HG03196 (cell line): ENCODE data around the gene GRXCR1.
A peak's percentile ranks its signal among the peaks of the same experiment; 100 is the strongest.

ENCODE experiments used
- ATAC-seq: cut with Tn5 transposase; IDR thresholded peaks from one replicate; pipeline ENCODE4 v1.9.1; 2021; ENCODE audit not compliant: unreplicated experiment

Gene GRXCR1

DNA sequence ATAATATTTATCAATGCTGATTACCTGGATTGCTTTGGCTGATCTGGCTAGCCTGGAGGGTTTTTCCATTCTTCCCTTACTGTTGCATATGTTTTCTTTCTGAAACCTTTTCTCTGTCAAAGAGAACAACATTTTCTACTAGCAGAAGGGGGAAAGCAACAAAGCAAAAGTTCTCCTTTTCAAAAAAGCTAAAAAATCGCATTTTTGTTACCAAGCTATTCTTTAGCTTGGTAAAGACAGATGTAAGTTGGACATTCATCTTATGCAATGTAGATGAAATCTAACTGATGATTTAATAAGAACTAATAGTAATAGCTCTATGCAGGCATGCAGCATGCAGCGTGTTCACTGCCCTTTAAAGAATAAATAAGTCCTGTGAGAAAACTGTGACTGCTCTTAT lies at the start of gene GRXCR1:
GRXCR1 (plus strand) TSS at position 301 of the 400 bp plus-strand sequence. CDS start 554 bp downstream, outside the sequence.
- no peak for ATAC-seq

DNA sequence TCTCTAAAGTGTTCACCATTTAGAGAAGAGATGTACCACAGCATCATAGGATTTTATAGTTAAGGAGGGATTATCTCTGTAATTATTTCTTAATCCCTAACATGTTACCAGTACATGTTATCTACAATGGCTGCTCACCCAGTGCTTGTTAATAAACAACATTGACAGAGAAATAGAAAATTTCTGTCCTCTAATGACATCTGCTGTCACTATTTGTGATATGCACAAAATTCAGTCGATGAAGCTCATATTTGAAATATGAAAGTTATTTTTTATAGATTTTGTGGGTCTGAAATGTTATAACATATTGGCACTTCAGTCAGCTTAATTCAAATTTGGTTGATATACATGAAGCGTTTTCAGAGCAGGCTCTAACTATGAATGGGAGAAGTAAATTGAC lies 48.8 kb upstream of the GRXCR1 start:
- ATAC-seq = no peak

DNA sequence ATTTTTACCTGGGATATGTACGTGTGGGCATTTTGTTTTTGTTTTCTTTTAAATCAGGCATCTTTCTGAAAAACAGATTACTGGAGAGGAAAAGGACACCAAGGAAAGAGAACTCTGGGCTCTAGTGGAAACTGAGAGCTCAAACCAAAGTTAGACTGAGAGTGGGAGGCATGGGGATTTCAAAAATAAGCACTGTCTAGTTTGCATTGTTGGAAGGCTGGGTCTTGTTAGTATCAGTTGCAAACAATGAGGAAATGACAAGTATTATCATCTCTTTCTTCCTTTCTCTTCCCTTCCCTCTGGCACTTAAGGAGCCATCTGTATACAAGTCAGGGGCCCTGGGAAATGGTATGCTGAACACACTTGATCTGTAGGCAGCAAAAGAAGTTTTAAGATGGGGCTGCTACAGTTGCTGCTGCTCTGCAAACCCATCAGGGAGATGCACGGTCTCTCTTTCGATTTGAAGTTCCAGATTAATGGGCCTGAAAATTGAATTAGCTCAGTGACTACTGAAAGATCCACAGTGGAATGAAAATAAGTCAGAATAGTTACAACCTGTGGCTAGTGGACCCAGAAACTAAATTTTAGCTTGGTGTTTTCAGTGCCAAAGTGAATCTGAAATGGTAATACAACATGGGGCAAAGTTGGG lies 48.0 kb upstream of the GRXCR1 start:
- ATAC-seq = no peak

DNA sequence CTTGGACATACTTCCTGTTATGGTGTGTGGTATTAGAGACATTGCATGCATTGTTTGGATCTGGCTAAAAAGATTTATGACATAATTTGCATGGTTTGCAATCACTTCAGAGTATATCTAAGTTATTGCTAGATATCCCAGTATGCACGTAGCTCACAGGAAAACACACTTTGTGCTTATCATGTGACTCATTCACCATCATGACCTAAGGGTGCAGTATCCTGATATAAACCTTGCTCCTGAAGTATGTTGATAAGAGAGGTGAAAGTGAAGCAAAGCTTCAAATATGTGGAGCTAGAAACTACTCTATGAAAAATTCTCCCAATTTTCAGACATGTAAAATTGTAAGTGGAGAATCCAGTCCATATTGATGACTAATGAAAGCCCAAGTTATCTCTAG lies 46.9 kb upstream of the GRXCR1 start:
- ATAC-seq = no peak

- no peak for ATAC-seq
Measured at GRCh38 chr4:42855779-42856178, 36.7 kb upstream of the GRXCR1 start.

GRCh38 chr4:42865572-42866189 lies 26.8 kb upstream of the GRXCR1 start:
- ATAC-seq = peak; percentile 55

- ATAC-seq = no peak
Measured at GRCh38 chr4:42871261-42871660, 21.3 kb upstream of the GRXCR1 start.

DNA sequence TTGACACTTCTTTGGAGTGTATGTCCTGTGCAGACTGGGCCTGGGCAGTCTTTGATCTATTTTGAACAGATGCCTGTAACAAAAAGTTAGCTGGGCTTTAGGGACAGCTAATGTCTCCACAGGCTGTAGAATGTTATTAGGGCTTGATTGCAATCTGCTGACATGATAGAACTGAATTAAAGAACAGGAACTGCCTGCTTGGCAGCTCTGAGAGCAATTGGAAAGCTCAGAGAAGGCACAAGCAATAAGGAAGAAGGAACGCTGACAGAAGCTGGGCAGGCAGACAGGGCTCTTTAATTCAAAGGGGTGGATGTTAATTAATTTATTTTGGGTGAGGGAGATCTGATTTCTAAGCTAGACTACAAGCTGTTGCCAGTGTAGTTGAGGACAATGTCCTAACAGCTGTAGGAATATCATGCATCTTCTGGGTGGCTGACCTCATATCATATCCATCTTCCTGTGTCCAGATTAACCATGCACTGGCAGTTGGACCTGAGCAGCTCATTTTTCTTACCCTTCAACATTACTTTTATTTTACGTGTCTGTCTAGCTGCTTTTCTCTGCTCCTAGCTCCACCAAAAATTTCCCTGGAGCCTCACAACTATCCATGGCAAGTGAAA lies 20.7 kb upstream of the GRXCR1 start:
- no peak for ATAC-seq

DNA sequence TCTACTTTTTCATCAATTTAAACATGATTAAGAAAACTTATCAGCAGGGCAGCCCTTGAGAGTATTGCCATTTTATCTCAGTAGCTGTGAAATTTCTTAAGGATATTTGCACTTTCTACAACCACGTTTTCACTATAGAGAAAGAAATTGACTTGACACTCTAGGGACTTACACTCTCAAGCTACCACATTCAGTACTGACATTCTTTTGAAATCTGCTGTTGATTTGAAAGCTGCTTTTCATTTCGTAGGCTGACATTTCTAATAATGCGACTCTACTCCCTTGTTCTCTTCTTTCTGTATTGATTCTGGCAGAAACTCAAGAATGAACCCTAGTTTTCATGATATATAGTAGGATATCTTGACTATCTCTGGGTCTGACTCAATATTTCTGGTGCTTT lies 13.7 kb upstream of the GRXCR1 start:
- ATAC-seq = no peak

- ATAC-seq = no peak
Measured at GRCh38 chr4:42881253-42881652, 11.3 kb upstream of the GRXCR1 start.

DNA sequence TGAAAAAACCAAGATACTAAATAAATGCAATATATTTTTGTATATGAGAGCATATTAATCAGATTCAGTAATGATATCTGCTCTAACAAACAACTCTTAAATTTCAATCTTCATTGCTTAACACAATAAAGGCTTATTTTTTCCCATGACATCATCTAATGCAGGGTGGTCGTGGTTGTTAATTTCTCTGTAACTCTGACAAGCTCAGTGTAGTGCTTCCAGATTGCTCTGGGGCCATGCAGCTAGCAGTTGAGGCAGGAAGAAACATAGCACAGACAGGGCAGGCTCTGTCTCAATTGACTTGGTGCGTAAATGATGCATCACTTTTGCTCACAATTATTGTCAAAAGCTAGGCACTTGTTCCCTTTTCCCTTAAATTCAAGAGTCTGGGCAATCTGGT lies 869 bp upstream of the GRXCR1 start:
- ATAC-seq = no peak

DNA sequence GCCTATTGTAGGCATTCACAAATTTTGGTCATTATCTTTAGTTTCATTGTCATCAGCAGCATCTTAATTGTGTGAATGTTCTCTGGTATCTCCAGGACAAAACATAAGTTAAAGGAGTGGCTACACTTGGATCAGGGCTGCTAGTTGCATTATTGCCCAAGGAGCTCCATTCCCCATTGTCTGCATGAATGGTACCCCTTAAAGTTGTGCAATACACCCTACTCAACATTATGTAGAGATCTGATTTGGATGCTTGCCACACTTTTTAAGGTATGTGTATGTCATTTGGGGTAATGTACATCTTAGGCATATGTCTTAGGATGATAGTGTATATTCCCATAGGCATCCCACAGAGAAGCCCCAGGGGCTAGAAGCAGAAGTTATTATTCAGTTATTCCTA lies 2.9 kb downstream of the GRXCR1 start:
- ATAC-seq = no peak

DNA sequence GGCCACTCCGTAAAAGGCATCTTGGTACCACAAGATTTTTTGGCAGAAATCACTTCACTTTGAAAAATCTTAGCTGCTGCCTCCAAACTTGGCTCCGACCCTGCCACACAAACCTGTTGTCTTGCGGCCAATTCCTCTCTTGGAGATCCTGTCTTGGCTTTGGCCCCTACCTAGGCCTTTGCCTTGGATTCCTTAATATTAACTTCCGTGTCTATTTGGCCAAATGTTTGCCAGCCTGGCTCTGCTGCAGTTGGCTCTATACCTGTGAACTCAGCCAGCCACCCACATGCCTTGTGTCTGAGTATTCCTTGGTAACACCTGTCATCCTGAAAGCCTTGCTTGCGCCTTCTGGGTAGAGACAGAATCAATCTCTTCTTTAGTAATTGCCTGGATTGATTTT lies 12.5 kb downstream of the GRXCR1 start:
- ATAC-seq = no peak

GRCh38 chr4:42905591-42905990 lies 13.1 kb downstream of the GRXCR1 start:
- ATAC-seq = no peak

DNA sequence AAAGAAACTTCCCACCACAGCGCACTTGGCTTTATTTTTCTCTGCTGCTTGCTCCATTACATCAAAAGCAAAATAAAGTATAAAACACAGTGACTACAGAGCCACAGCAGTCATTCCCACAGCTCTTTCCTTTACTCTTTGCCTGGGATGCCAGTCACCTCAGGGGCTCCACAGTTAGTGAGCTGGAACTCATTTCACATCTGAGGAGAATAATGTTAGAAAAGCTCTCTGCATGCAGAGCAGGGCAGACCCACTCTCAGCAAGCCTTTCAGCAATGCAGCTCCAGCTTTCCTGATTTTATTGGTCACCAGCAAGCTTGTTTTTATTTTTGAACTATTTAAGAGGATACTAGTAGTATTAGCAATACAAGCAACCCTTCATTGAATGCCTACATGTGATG lies 13.8 kb downstream of the GRXCR1 start:
- ATAC-seq = no peak

DNA sequence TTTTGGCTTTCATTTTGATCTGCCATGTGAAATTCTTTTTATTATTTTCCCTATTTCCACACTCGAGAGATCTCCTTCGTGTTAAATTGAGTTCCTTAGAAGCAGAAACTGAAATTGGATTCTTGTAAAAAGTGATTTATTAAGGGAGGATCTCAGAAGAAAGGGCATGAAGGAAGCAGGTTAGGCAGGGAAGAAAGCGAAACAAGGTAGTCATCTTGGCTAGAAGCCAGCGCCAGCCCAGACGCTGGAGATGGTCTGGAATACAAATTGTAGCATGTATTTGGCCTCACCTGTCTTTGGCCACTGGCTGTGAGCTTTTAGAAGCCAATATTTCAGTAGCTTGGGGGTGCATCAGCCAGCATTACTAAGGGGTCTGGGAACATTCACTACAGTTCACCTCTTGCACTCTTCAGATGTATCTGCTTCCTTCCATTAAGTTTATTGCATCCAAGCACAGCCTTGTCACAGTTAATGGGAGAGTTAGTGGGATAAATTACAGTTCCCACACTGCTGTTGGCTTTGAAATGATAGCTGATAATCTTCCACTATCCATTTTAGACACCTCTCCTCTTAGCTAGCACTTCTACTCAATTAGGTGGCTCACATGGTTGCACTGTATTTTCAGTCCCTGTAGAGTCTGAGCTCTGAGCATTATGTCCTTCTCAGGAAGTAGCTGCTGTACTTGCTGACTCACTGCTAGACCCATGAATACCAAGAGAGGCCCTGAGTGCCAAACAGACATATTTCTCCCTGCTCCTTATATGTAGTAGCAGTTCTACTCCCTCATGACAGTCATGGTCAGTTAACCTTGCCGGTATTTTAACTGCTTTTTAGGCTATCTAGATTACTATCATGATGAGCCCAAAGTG lies 14.6 kb downstream of the GRXCR1 start:
- ATAC-seq = no peak

- ATAC-seq = no peak
Measured at GRCh38 chr4:42910459-42910858, 17.9 kb downstream of the GRXCR1 start.

DNA sequence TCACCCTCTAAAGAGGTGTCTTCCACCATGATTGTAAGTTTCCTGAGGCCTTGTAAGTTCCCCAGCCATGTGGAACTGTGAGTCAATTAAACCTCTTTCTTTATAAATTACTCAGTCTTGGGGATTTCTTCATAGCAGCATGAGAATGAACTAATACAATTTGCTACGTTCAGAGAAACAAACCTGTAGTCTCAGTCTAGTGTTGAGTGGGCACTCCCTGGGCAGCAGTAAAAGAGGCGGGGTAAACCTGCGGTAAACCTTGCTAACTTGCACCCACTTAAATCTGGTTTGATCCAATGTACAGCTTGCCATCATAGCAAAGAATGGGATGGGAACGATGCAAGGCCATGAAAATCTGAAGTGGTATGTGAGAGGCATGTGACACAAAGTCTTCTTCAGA lies 22.4 kb downstream of the GRXCR1 start:
- ATAC-seq = no peak

GRCh38 chr4:42915484-42915883 lies 23.0 kb downstream of the GRXCR1 start:
- ATAC-seq = no peak

DNA sequence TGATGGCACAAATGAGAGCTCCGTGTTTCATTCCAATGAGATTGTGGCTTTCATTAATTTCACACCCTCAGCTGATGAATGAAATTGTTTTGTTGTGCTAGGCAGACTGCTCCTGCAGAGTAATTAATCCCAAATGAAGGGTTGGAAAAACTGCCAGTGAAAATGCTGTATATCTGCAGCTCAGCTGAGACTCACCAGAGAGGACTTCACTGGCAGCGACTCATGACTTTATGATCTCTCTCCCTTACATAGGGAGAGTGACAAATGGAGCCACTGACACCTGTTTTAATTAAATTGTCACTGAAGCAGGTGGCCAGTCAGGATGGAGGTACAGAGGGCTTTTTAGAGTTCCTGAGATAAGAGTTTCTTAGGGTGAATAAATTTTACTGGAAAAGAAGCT lies 24.8 kb downstream of the GRXCR1 start:
- ATAC-seq = no peak

GRCh38 chr4:42923431-42923830 lies 30.9 kb downstream of the GRXCR1 start:
- no peak for ATAC-seq

DNA sequence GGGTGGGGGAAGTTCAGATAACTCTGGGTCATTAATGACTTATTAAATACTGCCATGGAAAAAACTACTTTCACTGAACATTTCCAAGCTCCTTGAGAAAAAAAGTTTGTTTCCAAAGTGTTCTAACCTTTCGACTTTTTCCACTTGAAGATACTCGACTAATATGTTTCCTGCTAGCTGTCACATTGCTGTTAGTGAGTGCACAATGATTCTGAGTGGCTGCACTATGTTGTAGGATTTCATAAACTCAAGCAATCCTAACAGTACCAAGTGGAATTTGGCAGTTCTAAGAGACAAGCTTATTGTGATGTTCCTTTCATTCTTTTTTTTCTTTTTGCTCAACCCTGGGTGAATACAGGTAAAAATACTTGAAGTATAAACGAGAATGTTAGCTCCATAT lies 33.4 kb downstream of the GRXCR1 start:
- no peak for ATAC-seq
